ENCODE results near the gene TIAM1.

Gene TIAM1

GRCh38 chr21:31195334-31196015, 148.6 kb downstream of the TIAM1 start:
- DNase-seq = no peak

- no peak for DNase-seq
These were observed 149.4 kb downstream of the TIAM1 start for GRCh38 chr21:31194510-31195293.

- DNase-seq = no peak
These were observed 150.3 kb downstream of the TIAM1 start for GRCh38 chr21:31193761-31194160.

- no peak for DNase-seq
These were observed 152.5 kb downstream of the TIAM1 start for GRCh38 chr21:31191553-31191952.

- DNase-seq = no peak
These were observed 153.5 kb downstream of the TIAM1 start for GRCh38 chr21:31190516-31190915.

DNA sequence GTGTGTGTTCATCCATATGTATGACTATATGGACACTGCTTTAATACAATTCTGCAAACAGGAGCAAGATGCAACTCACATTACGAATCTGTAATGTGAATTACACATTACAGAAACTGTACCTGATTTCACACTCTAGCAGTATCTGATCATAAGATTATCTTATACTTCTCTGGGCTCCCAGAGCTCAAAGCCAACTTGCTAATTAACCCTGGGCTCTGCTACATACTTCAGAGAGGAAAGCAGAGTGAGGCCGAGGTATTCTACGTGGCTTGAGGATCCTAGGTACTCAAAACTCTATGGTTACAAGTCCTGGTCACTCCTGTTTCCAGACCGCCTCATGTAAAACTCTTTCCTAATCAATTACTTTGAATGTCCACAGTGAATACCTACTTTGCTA, 156.6 kb downstream of the TIAM1 start:
- no peak for DNase-seq

- DNase-seq = no peak
These were observed 157.1 kb downstream of the TIAM1 start for GRCh38 chr21:31186916-31187315.

GRCh38 chr21:31185663-31186062, 158.4 kb downstream of the TIAM1 start:
- DNase-seq = no peak

GRCh38 chr21:31184876-31185275, 159.2 kb downstream of the TIAM1 start:
- DNase-seq = no peak

DNA sequence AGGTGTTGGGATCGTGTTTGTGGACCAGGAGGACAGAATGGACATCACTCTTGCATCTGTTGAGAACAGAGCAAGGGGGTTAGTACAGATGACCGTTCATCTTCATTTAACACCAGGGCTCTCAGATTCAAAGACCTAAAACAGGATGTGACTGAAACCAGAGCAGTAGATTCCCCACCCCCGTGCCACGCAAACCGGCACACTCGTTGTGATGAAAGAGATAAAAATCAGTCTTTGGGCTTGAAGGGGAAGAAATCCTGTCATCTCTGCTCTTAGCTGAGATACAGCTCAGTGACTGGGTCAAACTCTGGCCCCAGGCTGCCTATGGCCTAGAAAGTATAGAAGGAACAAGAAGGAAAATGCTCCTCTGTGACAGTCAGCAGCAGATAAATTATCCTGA, 159.6 kb downstream of the TIAM1 start:
- no peak for DNase-seq

- DNase-seq = no peak
These were observed 161.6 kb downstream of the TIAM1 start for GRCh38 chr21:31182231-31183140.

DNA sequence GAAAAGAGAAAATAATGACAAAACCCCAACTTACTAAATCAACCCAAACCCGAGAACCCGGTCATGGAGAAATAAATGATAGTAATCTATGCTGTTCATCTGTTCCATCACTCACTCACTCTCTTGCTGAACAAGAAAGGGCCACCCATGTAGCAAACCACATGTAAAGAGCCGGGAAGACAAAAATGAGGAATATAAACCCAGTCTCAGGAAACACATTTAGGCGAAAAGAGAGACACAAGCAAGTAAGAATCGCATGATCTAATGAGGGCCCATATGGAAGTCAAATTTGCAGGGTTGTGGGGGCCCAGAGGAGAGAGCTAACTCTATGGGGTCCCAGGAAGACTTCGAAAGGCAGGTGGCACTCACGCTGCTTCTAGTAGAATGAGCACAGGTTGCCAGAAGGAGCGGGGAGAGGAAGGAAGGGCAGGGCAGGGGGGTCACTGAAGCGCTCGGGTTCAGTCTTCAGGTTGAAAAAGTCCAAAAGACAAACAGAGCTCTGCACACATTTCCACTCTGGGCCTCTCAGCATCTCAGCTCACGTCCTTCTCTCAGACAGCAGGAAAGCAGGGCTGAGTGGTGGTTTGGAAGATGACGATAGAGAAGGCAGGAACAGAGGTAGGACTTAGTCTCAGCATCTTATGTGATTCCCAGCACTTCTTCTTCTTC, 162.8 kb downstream of the TIAM1 start:
- no peak for DNase-seq

DNA sequence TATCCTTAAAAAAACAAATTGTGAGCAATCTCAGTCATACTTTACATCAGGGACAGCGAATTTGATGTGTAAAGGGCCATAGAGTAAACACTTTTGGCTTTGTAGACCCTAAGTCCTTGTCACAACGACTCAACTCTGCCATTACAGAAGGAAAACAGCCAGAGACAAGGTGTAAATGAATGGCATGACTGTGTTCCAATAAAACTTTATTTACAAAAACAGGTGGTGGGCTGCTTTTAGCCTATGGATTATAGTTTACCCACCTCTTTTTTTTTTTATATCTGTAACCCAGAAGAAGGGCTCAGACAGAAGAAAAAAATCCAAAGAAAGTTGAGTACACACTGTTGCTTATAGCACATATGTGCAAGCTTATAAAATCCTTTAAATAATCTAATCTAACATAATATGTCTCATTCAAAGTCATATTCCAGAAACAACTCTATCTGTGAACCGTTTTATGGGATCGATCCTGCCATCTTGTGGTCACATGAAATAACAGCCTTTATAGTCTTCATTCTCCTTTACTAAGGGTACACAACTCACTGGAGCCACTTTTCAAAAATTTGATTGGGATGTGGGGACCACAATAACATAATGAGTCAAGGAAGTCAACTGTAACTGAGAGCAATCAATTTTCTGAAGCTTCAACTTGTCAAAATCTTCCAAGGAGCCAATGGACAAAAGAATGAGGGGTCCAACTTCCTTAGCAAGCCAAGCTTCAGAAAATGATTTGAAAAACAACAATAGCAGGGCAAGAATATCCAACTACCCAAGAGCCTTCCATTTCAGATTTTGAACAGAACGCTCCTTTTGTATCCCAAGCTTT, 163.6 kb downstream of the TIAM1 start:
- DNase-seq = no peak

GRCh38 chr21:31176725-31177124, 167.3 kb downstream of the TIAM1 start:
- no peak for DNase-seq

GRCh38 chr21:31176080-31176551, 167.9 kb downstream of the TIAM1 start:
- no peak for DNase-seq

- no peak for DNase-seq
These were observed 170.0 kb downstream of the TIAM1 start for GRCh38 chr21:31173881-31174555.

DNA sequence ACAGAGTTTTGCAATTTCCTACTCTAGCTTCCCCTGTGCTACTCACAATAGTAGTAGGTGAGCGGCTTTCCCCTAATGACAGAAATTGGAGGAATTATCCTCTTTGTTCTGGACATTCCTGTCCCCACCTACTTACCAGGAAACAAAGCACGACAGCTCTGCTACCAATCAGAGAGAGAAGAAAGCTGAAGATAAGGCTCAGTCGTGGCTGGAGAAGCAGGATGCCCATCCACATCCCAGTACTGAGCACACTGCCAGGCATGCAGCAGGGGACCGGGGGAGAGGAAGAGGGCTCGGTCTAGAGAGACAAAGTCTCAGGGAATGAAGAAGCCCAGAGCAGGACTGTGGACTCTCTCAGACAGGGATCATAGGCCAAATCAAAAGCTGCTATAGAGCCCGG, 171.7 kb downstream of the TIAM1 start:
- DNase-seq = no peak

DNA sequence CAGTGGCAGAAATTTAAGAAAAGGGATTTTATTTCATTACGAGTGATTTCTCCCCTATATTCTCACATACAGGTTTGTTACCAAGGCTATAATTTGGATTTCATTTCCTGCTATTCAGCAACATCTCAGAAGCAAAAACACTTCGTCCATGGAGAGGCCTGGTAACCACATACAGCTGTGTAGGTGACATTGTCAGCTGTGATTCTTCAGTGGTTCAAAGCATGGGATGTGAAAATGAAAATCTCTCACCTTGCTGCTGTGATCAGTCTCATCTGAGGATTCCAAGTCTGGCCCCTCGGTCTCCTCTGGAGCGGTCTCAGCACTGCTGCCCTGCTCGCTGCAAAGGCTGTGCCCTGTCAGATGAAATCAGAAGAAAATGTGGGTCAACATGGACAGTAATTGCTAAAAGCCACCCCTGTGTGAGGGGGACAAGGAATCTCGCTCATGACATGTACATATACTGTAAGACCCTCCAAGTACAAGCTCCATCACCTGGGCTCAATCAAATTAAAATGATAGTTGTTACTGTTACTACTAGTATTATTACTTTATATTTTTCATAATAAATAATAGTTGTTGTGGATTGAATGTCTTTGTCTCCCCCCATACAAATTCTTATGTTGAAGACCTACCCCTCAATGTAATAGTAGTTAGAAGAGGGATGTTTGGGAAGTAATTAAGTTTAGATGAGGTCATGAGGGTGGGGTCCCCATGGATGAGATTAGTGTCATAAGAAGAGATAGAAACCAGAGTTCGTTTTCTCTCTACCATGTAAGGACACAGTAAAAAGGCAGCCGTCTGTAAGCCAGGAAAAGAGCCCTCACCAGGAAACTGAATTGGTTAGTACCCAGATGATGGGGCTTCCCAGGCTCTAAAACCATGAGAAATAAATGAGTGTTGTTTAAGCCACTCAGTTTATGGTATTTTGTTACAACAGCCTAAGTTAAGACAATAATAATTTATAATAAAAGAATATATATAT, 179.1 kb downstream of the TIAM1 start:
- no peak for DNase-seq

DNA sequence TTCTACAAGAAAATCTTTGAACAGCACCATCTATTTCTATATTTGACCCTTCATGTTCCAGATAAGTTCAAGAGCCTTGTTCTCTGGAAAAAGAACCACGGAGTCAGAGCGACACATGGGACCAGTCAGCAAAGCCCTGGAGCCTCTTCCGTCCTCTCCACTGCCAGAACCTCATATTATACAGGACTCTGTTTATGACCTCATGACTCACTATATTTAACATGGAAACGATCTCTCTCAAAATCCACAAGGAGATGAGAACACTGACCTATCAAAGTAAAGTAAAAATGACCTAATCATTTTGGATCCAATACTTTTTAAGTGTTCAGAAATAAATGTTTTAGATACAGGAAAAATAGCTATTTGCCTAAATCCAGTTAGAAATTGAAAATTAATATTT, 181.2 kb downstream of the TIAM1 start:
- DNase-seq = no peak
